Thyroid gland (tissue), 4 donors: ENCODE results near the gene ATP5F1D. TPM values are rescaled to one million over a fixed set of nuclear protein-coding genes. Genes with fewer than 3 reads are reported as not detected.
A peak's percentile ranks its signal among the peaks of the same experiment; 100 is the strongest.

ENCODE experiments used
- DNase-seq, 2 donors: peaks; one replicate each; pipeline ENCODE4 v3.0.0-alpha.2; 2019
- H3K27ac ChIP-seq, 3 donors: fragments of 200-600 bp; sonication (generic); 1 replicate in 2 of 3; 2 replicates in 1 of 3; pipeline ENCODE4 v1.5.1; 2016 to 2019; ENCODE audit warnings: mild to moderate bottlenecking in 1 of 3, moderate library complexity in 1 of 3
- H3K27me3 ChIP-seq: fragments of 200-600 bp; sonication (generic); one replicate; pipeline ENCODE4 v1.5.1; 2019
- H3K36me3 ChIP-seq, 2 donors: fragments of 200-600 bp; sonication (generic); one replicate each; pipeline ENCODE4 v1.5.1; 2016 to 2019
- H3K4me1 ChIP-seq, 2 donors: fragments of 200-600 bp; sonication (generic); one replicate each; pipeline ENCODE4 v1.5.1; 2017 to 2019
- H3K4me3 ChIP-seq, 3 donors: fragments of 200-600 bp; sonication (generic); replicated peaks in 1 of 3; 1 replicate in 2 of 3; 2 replicates in 1 of 3; pipeline ENCODE4 v1.5.1; 2016; ENCODE audit warnings: mild to moderate bottlenecking in 1 of 3
- H3K9me3 ChIP-seq: fragments of 200-600 bp; sonication (generic); one replicate; pipeline ENCODE4 v1.5.1; 2017
- POLR2A ChIP-seq, 2 donors: fragments of 450-650 bp; IDR thresholded peaks; one replicate each; pipeline ENCODE4 v1.6.1; 2017; ENCODE audit warnings: antibody characterized with exemption in 2 of 2, mild to moderate bottlenecking in 2 of 2, moderate library complexity in 1 of 2
- WGBS, 2 donors: methylation state at CpG; one replicate each; pipeline ENCODE4 v1.1.5; 2017; 5-methylcytosine and 5-hydroxymethylcytosine counted together
- intact Hi-C: fragments of 100-400 bp; cut with DNase I; formaldehyde crosslinking; loops from one replicate; pipeline ENCODE4 v1.15.1; 2023
- total RNA-seq, 4 donors: library from RNA; depleted of rRNA; stranded (reverse); fragments of >200 nt; gene quantifications; one replicate each; pipeline ENCODE4 v1.2.3, GENCODE V29; 2016
- TF ChIP-seq, protein P1 (sequence below), 6 experiments: fragments of 200-600 bp in 3 of 6; fragments of 450-650 bp in 3 of 6; sonication (generic) in 3 of 6; IDR thresholded peaks; one replicate each; pipeline ENCODE4 v1.5.1; 2016 to 2019; ENCODE audit warnings: antibody characterized with exemption in 6 of 6, mild to moderate bottlenecking in 2 of 6, inconsistent platforms in 1 of 6, moderate library complexity in 1 of 6

The ATP5F1D gene
- total RNA-seq, 4 donors from 2014 or later: 39.2 to 182 (median 83.0) TPM

DNA sequence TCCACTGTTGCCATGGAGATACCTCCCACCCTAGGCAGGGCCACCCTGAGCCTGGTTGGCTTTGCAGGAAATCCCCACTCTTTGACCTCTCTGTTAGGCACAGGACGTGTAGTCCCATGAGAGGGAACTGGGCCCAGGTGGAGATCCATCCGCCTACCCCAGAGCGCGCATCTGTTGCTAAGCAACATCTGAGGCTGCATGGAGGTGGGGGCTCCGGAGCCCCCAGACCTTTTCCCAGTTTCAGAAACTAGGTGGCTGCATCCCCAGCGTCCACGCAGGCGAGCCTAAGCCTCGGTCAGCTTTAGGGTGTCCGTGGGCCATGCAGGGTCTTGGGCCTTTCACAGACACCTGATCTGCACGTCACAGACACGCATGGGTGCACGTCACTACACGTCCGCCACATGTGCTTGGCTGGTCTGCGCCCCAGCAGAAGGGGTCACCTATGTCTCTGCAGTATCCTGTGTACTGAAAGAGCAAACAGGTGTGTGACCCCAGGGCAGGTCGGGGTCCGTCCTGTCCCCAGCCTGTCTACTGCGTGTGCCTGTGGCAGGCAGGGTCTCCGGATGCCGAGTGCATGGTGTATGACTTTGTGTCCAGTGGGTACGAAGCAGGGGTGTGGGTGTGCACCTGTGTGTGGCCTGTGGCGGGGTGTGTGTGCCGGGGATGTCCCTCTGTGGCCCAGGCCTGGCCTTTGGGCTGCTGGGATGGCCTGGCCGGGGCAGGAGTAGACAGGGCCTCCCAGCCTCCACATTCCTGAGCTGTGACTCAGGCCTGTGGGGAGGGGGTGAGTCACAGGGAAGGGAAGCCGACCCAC, 23.5 kb downstream of the ATP5F1D start:
- H3K4me3 ChIP-seq: no peak overlapping the region
- peaks cover 67 to 80% of the 10 kb centered on the region in 2 donors for H3K4me1 ChIP-seq
- 70 to 74% methylated on average over 4 to 9 of the region's 26 CpGs for WGBS, 2 donors
- peak overlapping the region; percentile 68 to 84 (median 78) for H3K27ac ChIP-seq
- TF ChIP-seq, protein P1, sequence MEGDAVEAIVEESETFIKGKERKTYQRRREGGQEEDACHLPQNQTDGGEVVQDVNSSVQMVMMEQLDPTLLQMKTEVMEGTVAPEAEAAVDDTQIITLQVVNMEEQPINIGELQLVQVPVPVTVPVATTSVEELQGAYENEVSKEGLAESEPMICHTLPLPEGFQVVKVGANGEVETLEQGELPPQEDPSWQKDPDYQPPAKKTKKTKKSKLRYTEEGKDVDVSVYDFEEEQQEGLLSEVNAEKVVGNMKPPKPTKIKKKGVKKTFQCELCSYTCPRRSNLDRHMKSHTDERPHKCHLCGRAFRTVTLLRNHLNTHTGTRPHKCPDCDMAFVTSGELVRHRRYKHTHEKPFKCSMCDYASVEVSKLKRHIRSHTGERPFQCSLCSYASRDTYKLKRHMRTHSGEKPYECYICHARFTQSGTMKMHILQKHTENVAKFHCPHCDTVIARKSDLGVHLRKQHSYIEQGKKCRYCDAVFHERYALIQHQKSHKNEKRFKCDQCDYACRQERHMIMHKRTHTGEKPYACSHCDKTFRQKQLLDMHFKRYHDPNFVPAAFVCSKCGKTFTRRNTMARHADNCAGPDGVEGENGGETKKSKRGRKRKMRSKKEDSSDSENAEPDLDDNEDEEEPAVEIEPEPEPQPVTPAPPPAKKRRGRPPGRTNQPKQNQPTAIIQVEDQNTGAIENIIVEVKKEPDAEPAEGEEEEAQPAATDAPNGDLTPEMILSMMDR (IDR thresholded peaks at IDR 0.05): no peak
- no peak for TF ChIP-seq POLR2A (IDR thresholded peaks at IDR 0.05)
- no peaks in the 10 kb centered on the region for H3K9me3 ChIP-seq
- no peaks in the 10 kb centered on the region for H3K27me3 ChIP-seq
- peaks cover 0 to under 1% of the 10 kb centered on the region in 2 donors for H3K36me3 ChIP-seq
- intact Hi-C loops: no loop called here
- DNase-seq: peak; percentile 59 to 63

DNA sequence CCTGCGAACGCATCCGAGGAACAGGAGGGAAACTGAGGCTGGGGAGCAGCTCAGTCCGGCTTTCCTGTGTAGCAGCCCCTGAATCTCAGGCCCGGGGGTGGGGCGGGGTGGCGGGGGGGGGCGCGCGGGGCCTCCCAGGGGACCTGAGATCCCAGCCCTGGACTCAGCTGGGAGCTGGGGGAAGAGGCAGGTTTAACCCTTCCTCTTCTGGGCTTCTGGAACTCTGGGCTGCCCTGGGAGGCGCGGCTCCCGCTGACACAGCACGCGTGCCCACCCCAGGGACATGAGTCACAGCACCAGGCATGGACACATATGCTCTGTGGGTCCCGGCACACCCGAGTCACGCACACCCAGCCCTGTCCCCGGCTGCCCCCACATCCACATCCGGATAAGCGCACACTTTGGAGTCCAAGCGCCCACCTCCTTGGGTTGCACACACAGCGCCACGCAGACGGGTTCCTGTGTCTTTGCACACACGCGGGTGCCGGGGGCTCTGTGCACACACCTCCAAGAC, 24.1 kb downstream of the ATP5F1D start:
- DNase-seq: peak; percentile 48 to 55
- no peaks in the 10 kb centered on the region for H3K27me3 ChIP-seq
- H3K4me3 ChIP-seq: peak overlapping the region in 1 of 3 donors; percentile 35
- H3K27ac ChIP-seq: peak overlapping the region; percentile 68 to 84 (median 78)
- 50 to 51% methylated on average over 9 to 23 of the region's 28 CpGs for WGBS, 2 donors
- intact Hi-C loops: loop anchor here (2.0 kb wide), 1 partner anchor 21 kb away; no protein-coding TSS in a partner anchor
- TF ChIP-seq POLR2A (IDR thresholded peaks at IDR 0.05): no peak
- TF ChIP-seq, protein P1 (IDR thresholded peaks at IDR 0.05): no peak
- H3K4me1 ChIP-seq: peaks cover 68 to 80% of the 10 kb centered on the region in 2 donors
- H3K9me3 ChIP-seq: no peaks in the 10 kb centered on the region
- H3K36me3 ChIP-seq: peaks cover 0 to 7% of the 10 kb centered on the region in 2 donors

DNA sequence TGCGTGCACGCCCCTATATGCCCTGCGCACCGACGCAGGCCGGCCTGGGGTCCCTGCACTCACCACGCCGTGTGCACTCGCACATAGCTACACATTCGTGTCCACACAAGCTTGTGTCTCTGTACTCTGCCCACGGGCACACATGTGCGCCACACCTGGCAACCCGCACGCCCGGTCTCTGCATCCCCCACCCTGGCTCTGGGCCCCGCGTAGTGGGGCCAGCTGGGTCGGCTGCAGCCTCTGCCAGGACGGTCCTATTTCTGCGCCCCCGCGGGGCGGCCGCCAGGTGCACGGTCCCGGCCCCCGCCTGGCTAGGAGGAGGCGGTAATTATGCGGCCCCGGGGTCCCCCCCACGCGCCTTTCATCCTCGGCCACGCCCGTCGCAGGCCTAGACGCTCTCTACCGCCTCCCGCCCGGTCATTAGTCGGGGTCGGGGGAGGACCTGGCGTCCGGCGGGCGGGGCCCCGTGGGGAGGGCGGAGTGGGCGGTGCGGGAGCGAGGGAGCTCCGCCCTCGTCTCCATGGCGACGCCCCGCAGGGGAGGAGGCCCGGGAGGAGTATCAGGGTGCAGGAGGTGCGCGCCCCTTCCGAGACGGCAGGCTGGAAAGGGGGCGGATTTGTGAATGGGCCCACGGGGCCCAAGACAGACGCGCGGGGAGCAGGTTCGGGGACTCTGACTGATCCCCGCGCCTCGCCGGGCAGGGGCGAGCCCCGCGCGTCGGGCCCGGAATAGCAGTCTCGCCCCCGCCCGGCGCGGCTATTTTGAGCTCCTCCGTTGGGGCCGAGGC, 24.8 kb downstream of the ATP5F1D start:
- no peaks in the 10 kb centered on the region for H3K27me3 ChIP-seq
- H3K4me3 ChIP-seq: peak overlapping the region in 1 of 3 donors; percentile 35
- peak overlapping the region; percentile 68 to 84 (median 78) for H3K27ac ChIP-seq
- H3K36me3 ChIP-seq: peaks cover 5 to 14% of the 10 kb centered on the region in 2 donors
- intact Hi-C loops: loop anchor here (2.0 kb wide), 1 partner anchor 22 kb away; no protein-coding TSS in a partner anchor
- WGBS, 2 donors: 7 to 42% methylated on average over 11 to 34 of the region's 84 CpGs
- DNase-seq: peak; percentile 69 to 74
- H3K4me1 ChIP-seq: peaks cover 71 to 83% of the 10 kb centered on the region in 2 donors
- TF ChIP-seq POLR2A (IDR thresholded peaks at IDR 0.05): no peak
- TF ChIP-seq, protein P1 (IDR thresholded peaks at IDR 0.05): no peak
- no peaks in the 10 kb centered on the region for H3K9me3 ChIP-seq

DNA sequence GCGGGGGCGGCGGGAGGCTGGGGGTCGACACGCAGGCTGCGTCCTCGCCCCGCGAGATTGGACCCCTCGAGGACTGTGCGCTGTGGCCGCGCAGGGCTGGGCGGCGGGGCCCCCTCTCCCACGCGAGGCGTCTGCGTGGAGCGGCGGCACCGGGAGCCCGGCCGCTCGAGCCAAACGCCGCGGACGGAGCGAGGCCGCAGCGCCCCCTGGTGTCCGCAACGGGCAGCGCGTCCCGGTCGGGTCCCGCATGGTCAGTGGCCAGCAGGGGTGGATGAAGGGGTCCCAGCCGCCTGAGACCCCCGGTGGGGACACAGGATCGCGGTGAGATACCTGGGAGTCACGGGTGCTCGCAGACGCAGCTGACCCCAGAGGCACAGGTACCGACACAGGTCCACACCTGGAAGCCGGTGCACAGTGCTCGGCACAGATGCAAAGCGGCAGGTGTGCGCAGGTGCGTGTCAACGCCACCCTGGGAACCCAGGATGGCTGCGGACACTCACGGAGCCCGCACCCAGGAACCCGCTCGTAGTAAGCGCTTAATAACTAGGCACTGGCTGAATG, 25.4 kb downstream of the ATP5F1D start:
- Histone ChIP-seq H3K27me3 (no peaks in the 10 kb centered on the region), H3K4me3 (peak overlapping the region in 1 of 3 donors; percentile 35), H3K4me1 (peaks cover 71 to 83% of the 10 kb centered on the region in 2 donors), H3K9me3 (no peaks in the 10 kb centered on the region), H3K36me3 (peaks cover 12 to 20% of the 10 kb centered on the region in 2 donors), H3K27ac (peak overlapping the region; percentile 68 to 84 (median 78))
- DNase-seq: peak; percentile 67 to 72
- TF ChIP-seq POLR2A (IDR thresholded peaks at IDR 0.05): no peak
- TF ChIP-seq, protein P1 (IDR thresholded peaks at IDR 0.05): peak; percentile 73 to 99 (median 96)
- intact Hi-C loops: loop anchor here (2.0 kb wide), 1 partner anchor 22 kb away; no protein-coding TSS in a partner anchor
- 2 to 4% methylated on average over 3 to 9 of the region's 59 CpGs for WGBS, 2 donors
